ENCODE data around the gene DNAH9. TPM values are rescaled to one million over a fixed set of nuclear protein-coding genes. Genes with fewer than 3 reads are reported as not detected.

DNAH9 gene
- total RNA-seq, 4 donors from 2014 or later = not detected

GRCh38 chr17:11642655-11643054 is 44.4 kb downstream of the DNAH9 start:
- DNase-seq (peak in 1 of 2 donors; percentile 26), ATAC-seq (peak in 1 of 2 donors; percentile 46)
- TF ChIP-seq CTCF (IDR thresholded peaks at IDR 0.05 in 4 of 5, conservative IDR thresholded peaks at IDR 0.05 in 1 of 5) (no peak), POLR2A (IDR thresholded peaks at IDR 0.05) (no peak)
- no peaks in the 10 kb centered on the region for H3K36me3 ChIP-seq
- H3K4me1 ChIP-seq = no peaks in the 10 kb centered on the region
- no peaks in the 10 kb centered on the region for H3K27me3 ChIP-seq
- no peak overlapping the region for H3K4me3 ChIP-seq
- intact Hi-C loops (cut with DNase I; ENCODE audit: low total_unique reads) (no loop called here), in situ Hi-C loops (cut with MboI; ENCODE audit: low sequenced_read_pairs in 4 of 4) (loop anchor here in 1 of 4 donors (25.0 kb wide), 1 partner anchor 780 kb away; no protein-coding TSS in a partner anchor)
- no peaks in the 10 kb centered on the region for H3K9me3 ChIP-seq
- no peak overlapping the region for H3K27ac ChIP-seq

- Histone ChIP-seq H3K27ac (no peak overlapping the region), H3K27me3 (no peaks in the 10 kb centered on the region), H3K9me3 (no peaks in the 10 kb centered on the region), H3K4me1 (no peaks in the 10 kb centered on the region), H3K4me3 (no peak overlapping the region), H3K36me3 (no peaks in the 10 kb centered on the region)
- ATAC-seq = no peak
- no peak for TF ChIP-seq CTCF (IDR thresholded peaks at IDR 0.05 in 4 of 5, conservative IDR thresholded peaks at IDR 0.05 in 1 of 5)
- in situ Hi-C loops (cut with MboI; ENCODE audit: low sequenced_read_pairs in 4 of 4) = loop anchor here in 1 of 4 donors (25.0 kb wide), 1 partner anchor 782 kb away; no protein-coding TSS in a partner anchor
- intact Hi-C loops (cut with DNase I; ENCODE audit: low total_unique reads) = no loop called here
- DNase-seq = no peak
Observed at GRCh38 chr17:11643851-11644250, 45.6 kb downstream of the DNAH9 start.

DNA sequence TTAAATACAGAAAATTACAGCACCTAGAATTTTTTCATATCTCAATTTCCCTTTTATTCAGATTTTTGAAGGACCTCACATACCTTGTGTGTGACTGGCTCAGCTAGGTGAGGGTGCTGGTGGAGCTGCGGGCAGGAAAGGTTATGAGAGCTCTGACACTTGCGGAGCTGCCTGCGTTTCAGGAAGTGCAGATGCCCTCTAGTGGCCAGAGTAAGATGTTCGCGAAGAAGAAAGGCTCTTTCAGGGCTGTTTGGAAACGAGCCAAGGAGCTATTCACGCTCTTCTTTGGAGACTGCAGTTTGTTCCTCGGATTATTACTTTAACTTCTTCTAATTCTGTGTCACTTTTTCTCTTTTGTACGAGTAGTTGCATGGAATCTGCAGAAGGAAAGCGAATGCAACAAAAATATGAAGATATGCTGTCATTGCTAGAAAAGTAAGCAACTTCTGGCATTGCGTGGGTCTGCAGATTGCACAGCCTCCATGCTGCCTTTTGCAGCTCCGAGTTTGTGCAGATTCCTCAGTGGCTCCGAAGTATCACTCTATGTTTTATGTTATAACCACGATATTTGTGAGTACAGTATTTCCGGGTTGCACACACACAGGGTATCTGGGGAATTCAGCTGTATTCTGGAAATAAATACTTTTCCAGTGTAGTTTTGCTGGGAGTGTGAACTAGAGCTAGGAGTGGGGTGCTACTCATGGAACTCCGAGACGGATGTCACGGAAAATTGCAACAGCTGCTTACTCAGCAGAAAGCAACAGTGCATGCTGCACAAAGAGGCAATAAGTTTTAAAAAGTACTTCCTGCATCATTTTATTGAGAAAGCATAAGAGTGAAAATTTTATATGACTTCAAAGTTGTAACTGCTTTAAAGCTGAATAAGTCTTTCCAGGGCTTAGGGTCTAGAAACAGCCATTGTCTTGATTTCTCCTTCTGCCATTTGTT is 46.3 kb downstream of the DNAH9 start:
- intact Hi-C loops (cut with DNase I; ENCODE audit: low total_unique reads) (no loop called here), in situ Hi-C loops (cut with MboI; ENCODE audit: low sequenced_read_pairs in 4 of 4) (loop anchor here in 1 of 4 donors (25.0 kb wide), 1 partner anchor 782 kb away; no protein-coding TSS in a partner anchor)
- H3K9me3 ChIP-seq = no peaks in the 10 kb centered on the region
- H3K27me3 ChIP-seq = no peaks in the 10 kb centered on the region
- no peak overlapping the region for H3K4me3 ChIP-seq
- no peak overlapping the region for H3K27ac ChIP-seq
- H3K4me1 ChIP-seq = no peaks in the 10 kb centered on the region
- DNase-seq = peak; percentile 19 to 29
- peak in 4 of 5 experiments; percentile 12 to 62 (median 44) for TF ChIP-seq CTCF (IDR thresholded peaks at IDR 0.05 in 4 of 5, conservative IDR thresholded peaks at IDR 0.05 in 1 of 5)
- TF ChIP-seq POLR2A (IDR thresholded peaks at IDR 0.05) = no peak
- H3K36me3 ChIP-seq = no peaks in the 10 kb centered on the region
- ATAC-seq = peak in 1 of 2 donors; percentile 39

- TF ChIP-seq CTCF (IDR thresholded peaks at IDR 0.05 in 4 of 5, conservative IDR thresholded peaks at IDR 0.05 in 1 of 5) = no peak
- no peak for TF ChIP-seq POLR2A (IDR thresholded peaks at IDR 0.05)
- Histone ChIP-seq H3K36me3 (no peaks in the 10 kb centered on the region), H3K27me3 (no peaks in the 10 kb centered on the region), H3K27ac (no peak overlapping the region), H3K4me3 (no peak overlapping the region), H3K9me3 (no peaks in the 10 kb centered on the region), H3K4me1 (no peaks in the 10 kb centered on the region)
- intact Hi-C loops (cut with DNase I; ENCODE audit: low total_unique reads) (no loop called here), in situ Hi-C loops (cut with MboI; ENCODE audit: low sequenced_read_pairs in 4 of 4) (loop anchor here in 1 of 4 donors (25.0 kb wide), 1 partner anchor 783 kb away; no protein-coding TSS in a partner anchor)
- no peak for DNase-seq
- no peak for ATAC-seq
Observed at GRCh38 chr17:11645426-11645825, 47.2 kb downstream of the DNAH9 start.

Data from gastrocnemius medialis (tissue), 4 donors.